Spleen (tissue), 11 donors: Measurements from ENCODE around the gene RALBP1. TPM values are rescaled to one million over a fixed set of nuclear protein-coding genes. Genes with fewer than 3 reads are reported as not detected.

Experiments
- DNase-seq: peaks from one replicate; pipeline ENCODE4 v3.0.0-alpha.2; 2020
- H3K27ac ChIP-seq, 8 donors: fragments of 200-600 bp; sonication (generic) in 7 of 8; 1 replicate in 4 of 8; 2 replicates in 4 of 8; pipeline versions ENCODE4 v1.5.0 to v1.8.0; 2016 to 2021; ENCODE audit warnings: inconsistent platforms in 4 of 8, mild to moderate bottlenecking in 4 of 8, moderate library complexity in 1 of 8
- H3K27me3 ChIP-seq, 7 donors: fragments of 200-600 bp; sonication (generic) in 6 of 7; replicated peaks in 1 of 7; 1 replicate in 4 of 7; 2 replicates in 3 of 7; pipeline versions ENCODE4 v1.5.0 to v1.8.0; 2016 to 2021; ENCODE audit warnings: inconsistent platforms in 3 of 7, mild to moderate bottlenecking in 1 of 7
- H3K36me3 ChIP-seq, 6 donors: fragments of 200-600 bp; sonication (generic) in 5 of 6; 1 replicate in 4 of 6; 2 replicates in 2 of 6; pipeline versions ENCODE4 v1.5.0 to v1.8.0; 2016 to 2021; ENCODE audit warnings: inconsistent platforms in 2 of 6
- H3K4me1 ChIP-seq, 6 donors: fragments of 200-600 bp; sonication (generic) in 5 of 6; 1 replicate in 3 of 6; 2 replicates in 3 of 6; pipeline versions ENCODE4 v1.5.0 to v1.8.0; 2016 to 2021; ENCODE audit warnings: inconsistent platforms in 3 of 6
- H3K4me3 ChIP-seq, 8 donors: fragments of 200-600 bp; sonication (generic) in 7 of 8; 1 replicate in 4 of 8; 2 replicates in 4 of 8; pipeline versions ENCODE4 v1.5.0 to v1.8.0; 2016 to 2021; ENCODE audit warnings: inconsistent platforms in 4 of 8, mild to moderate bottlenecking in 4 of 8, moderate library complexity in 2 of 8
- H3K9me3 ChIP-seq, 8 donors: fragments of 200-600 bp; sonication (generic) in 7 of 8; 1 replicate in 4 of 8; 2 replicates in 4 of 8; pipeline versions ENCODE4 v1.5.0 to v1.8.0; 2016 to 2021; ENCODE audit warnings: inconsistent platforms in 4 of 8
- POLR2A ChIP-seq, 3 donors: fragments of 450-650 bp; IDR thresholded peaks; one replicate each; pipeline ENCODE4 v1.5.1; 2017; ENCODE audit warnings: antibody characterized with exemption in 3 of 3, mild to moderate bottlenecking in 1 of 3
- POLR2AphosphoS5 ChIP-seq, 3 donors: sonication (generic); formaldehyde crosslinking; IDR thresholded peaks; one replicate each; pipeline ENCODE4 v1.5.1; 2017; ENCODE audit warnings: antibody characterized with exemption in 3 of 3
- WGBS, 5 donors: extraction: QIAGEN DNeasy Blood & Tissue Kit in 3 of 5; methylation state at CpG; one replicate each; pipeline versions ENCODE4 v1.1.5 to v1.1.7; 2013 to 2018; 5-methylcytosine and 5-hydroxymethylcytosine counted together
- intact Hi-C: fragments of 100-400 bp; cut with DNase I; formaldehyde crosslinking; loops from one replicate; pipeline ENCODE4 v1.15.0; 2023; ENCODE audit warnings: low total_unique reads
- polyA plus RNA-seq, 3 donors: library from polyadenylated mRNA; stranded (reverse); fragments of 200-250 nt; gene quantifications; one replicate each; pipeline ENCODE4 v1.2.1, GENCODE V29; 2013
- total RNA-seq, 7 donors: library from RNA; depleted of rRNA in 3 of 7; stranded (reverse); fragments of >200 nt in 3 of 7; fragmentation: NEBNext Ultra II Directional in 4 of 7; extraction: Animal tissue kit (Norgen Biotek cat#: 25700) in 4 of 7; gene quantifications; one replicate each; pipeline versions ENCODE4 v1.1.0 to v1.2.1, GENCODE V29; 2016 to 2021
- TF ChIP-seq, protein P1 (sequence below), 11 experiments: fragments of 200-600 bp in 7 of 11; fragments of 450-650 bp in 4 of 11; sonication (generic) in 4 of 11; IDR thresholded peaks in 8 of 11; conservative IDR thresholded peaks in 3 of 11; 1 replicate in 7 of 11; 2 replicates in 4 of 11; pipeline versions ENCODE4 v1.4.0 to v1.8.0; 2016 to 2021; ENCODE audit warnings: antibody characterized with exemption in 11 of 11, inconsistent platforms in 4 of 11, mild to moderate bottlenecking in 1 of 11
- donor health status: healthy with polysubstance abuse.
- donor health status: DM: no; HTN: no; CAD: no; lungs with moderate emphysema.
- donor health status: DM: no; HTN: no; CAD: no.
- donor health status: Bipolar disorder and iron deficiency.
- donor health status: healthy.
- donor health status: DM: no; HTN: no; CAD: no.
- donor health status: DM: yes; HTN: yes; CAD: no.

The RALBP1 gene
- total and polyA plus RNA-seq, 10 donors = 13.6 to 76.4 (median 50.0) TPM

DNA sequence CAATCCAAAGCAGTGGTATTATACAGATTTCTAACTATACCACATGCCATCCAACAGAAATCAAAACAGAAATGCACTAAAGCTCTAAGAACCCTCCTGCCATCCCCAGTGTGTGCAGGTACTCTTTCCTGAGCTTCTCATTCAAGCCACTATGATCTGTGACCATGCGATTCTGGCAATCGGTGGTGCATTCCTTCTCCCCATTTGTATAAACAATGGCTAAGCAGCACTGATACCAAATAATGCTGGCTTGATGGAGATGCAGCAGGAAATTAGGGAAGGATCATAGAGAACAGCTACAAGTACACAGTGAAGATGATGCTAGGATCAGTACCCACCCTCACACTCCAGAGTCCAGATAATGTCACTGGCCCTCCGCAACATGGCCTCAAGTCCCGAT is 87.3 kb downstream of the RALBP1 start:
- Histone ChIP-seq H3K4me1 (peaks cover 0 to 4% (median 0%) of the 10 kb centered on the region in 6 donors), H3K9me3 (no peaks in the 10 kb centered on the region), H3K27me3 (no peaks in the 10 kb centered on the region), H3K36me3 (peaks cover 0 to 96% (median 39%) of the 10 kb centered on the region in 6 donors), H3K4me3 (no peak overlapping the region), H3K27ac (no peak overlapping the region)
- no peak for DNase-seq
- WGBS, 5 donors = 94 to 97% (median 96%) methylated on average over 4 of the region's 4 CpGs
- TF ChIP-seq, protein P1, sequence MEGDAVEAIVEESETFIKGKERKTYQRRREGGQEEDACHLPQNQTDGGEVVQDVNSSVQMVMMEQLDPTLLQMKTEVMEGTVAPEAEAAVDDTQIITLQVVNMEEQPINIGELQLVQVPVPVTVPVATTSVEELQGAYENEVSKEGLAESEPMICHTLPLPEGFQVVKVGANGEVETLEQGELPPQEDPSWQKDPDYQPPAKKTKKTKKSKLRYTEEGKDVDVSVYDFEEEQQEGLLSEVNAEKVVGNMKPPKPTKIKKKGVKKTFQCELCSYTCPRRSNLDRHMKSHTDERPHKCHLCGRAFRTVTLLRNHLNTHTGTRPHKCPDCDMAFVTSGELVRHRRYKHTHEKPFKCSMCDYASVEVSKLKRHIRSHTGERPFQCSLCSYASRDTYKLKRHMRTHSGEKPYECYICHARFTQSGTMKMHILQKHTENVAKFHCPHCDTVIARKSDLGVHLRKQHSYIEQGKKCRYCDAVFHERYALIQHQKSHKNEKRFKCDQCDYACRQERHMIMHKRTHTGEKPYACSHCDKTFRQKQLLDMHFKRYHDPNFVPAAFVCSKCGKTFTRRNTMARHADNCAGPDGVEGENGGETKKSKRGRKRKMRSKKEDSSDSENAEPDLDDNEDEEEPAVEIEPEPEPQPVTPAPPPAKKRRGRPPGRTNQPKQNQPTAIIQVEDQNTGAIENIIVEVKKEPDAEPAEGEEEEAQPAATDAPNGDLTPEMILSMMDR (IDR thresholded peaks at IDR 0.05 in 8 of 11, conservative IDR thresholded peaks at IDR 0.05 in 3 of 11) = no peak
- TF ChIP-seq POLR2A (IDR thresholded peaks at IDR 0.05) (no peak), POLR2AphosphoS5 (IDR thresholded peaks at IDR 0.05) (no peak)
- intact Hi-C loops = no loop called here

DNA sequence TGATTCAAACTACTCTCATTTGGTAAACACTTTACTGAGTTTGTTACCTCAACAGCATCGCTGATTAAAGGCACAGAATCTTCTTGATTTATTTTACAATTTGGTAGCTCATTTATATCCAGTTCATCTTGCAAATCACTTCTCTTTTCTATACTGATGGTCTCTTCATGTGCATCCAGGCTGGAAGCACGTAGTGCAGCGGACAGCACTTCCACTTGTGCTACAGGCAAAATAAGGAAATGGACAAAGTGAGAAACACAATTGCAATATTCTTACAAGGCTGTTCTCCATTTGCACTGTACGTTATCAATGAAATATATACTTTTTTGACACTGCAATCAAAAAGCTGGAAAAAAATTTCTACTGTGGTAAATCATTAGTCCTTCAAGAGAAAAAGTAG is 88.0 kb downstream of the RALBP1 start:
- intact Hi-C loops = no loop called here
- H3K9me3 ChIP-seq = no peaks in the 10 kb centered on the region
- peaks cover 0 to 4% (median 0%) of the 10 kb centered on the region in 6 donors for H3K4me1 ChIP-seq
- H3K36me3 ChIP-seq = peaks cover 0 to 96% (median 43%) of the 10 kb centered on the region in 6 donors
- H3K27ac ChIP-seq = peak overlapping the region in 1 of 8 donors; percentile 3
- 73 to 89% (median 84%) methylated on average over 4 of the region's 4 CpGs for WGBS, 5 donors
- H3K4me3 ChIP-seq = no peak overlapping the region
- TF ChIP-seq, protein P1 (IDR thresholded peaks at IDR 0.05 in 8 of 11, conservative IDR thresholded peaks at IDR 0.05 in 3 of 11) = no peak
- no peak for TF ChIP-seq POLR2A (IDR thresholded peaks at IDR 0.05)
- TF ChIP-seq POLR2AphosphoS5 (IDR thresholded peaks at IDR 0.05) = no peak
- no peak for DNase-seq
- H3K27me3 ChIP-seq = no peaks in the 10 kb centered on the region

DNA sequence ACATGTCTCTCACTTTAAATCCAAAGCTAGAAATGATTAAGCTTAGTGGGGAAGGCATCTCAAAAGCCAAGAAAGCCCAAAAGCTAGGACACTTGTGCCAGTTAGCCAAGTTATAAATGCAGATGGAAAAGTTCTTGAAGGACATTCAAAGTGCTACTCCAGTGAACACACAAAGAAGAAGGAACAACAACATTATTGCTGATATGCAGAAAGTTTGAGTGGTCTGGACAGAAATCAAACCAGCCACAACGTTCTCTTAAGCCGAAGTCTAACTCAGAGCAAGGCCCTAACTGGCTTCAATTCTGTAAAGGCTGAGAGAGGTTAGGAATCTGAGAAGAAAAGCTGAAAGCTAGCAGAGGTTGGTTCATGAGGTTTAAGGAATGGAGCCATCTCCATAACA is 90.1 kb downstream of the RALBP1 start:
- intact Hi-C loops = no loop called here
- Histone ChIP-seq H3K27me3 (no peaks in the 10 kb centered on the region), H3K27ac (no peak overlapping the region), H3K4me3 (no peak overlapping the region), H3K36me3 (peaks cover 3 to 96% (median 48%) of the 10 kb centered on the region in 6 donors), H3K4me1 (peaks cover 0 to 4% (median 0%) of the 10 kb centered on the region in 6 donors), H3K9me3 (no peaks in the 10 kb centered on the region)
- 78 to 94% (median 90%) methylated on average over 2 of the region's 2 CpGs for WGBS, 5 donors
- TF ChIP-seq, protein P1 (IDR thresholded peaks at IDR 0.05 in 8 of 11, conservative IDR thresholded peaks at IDR 0.05 in 3 of 11) = no peak
- no peak for TF ChIP-seq POLR2AphosphoS5 (IDR thresholded peaks at IDR 0.05)
- DNase-seq = no peak

DNA sequence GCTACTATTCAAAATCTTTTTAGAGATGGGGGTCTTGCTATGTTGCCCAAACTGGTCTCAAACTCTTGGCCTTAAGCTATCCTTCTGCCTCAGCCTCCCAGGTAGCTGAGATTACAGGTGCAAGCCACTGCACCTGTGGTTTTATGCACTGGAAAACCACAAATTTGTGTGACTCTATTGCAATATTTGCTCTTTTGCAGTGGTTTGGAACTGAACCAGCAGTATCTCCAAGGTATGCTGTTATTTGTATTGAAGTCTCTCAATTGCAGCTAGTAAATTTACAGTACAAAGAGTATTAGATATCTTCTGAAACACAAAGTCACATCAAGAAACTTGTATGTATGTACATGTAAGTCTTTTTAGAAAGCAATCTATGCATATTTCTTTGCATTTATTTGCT is 92.9 kb downstream of the RALBP1 start:
- TF ChIP-seq, protein P1 (IDR thresholded peaks at IDR 0.05 in 8 of 11, conservative IDR thresholded peaks at IDR 0.05 in 3 of 11) = no peak
- TF ChIP-seq POLR2A (IDR thresholded peaks at IDR 0.05) (no peak), POLR2AphosphoS5 (IDR thresholded peaks at IDR 0.05) (no peak)
- Histone ChIP-seq H3K4me1 (no peaks in the 10 kb centered on the region), H3K27ac (no peak overlapping the region), H3K4me3 (no peak overlapping the region), H3K36me3 (peaks cover 3 to 96% (median 36%) of the 10 kb centered on the region in 6 donors), H3K27me3 (no peaks in the 10 kb centered on the region), H3K9me3 (no peaks in the 10 kb centered on the region)
- intact Hi-C loops = no loop called here
- no peak for DNase-seq
